Daoy (cell line): Measurements from ENCODE around the gene FAH. TPM values are rescaled to one million over a fixed set of nuclear protein-coding genes. Genes with fewer than 3 reads are reported as not detected.

ENCODE experiments used
- total RNA-seq: library from RNA; depleted of rRNA; stranded (reverse); fragments of >200 nt; shearing (Covaris generic); gene quantifications from 2 replicates; pipeline ENCODE4 v1.2.3, GENCODE V29; 2014; rRNA removed

FAH gene
- total RNA-seq, 1 experiment from 2014 or later, result 22.4 TPM

Other genes with a start within 250 kb of the FAH start
- gene BCL2A1, start 181.8 kb upstream of the FAH start, total RNA-seq, result 8.4 and 10.1 TPM in 2 replicates
- gene ZFAND6, start 93.3 kb upstream of the FAH start, total RNA-seq, result 67.9 and 102 TPM in 2 replicates
- not detected in 2 replicates for gene CTXND1, start 99.2 kb downstream of the FAH start, total RNA-seq